Subcutaneous abdominal adipose tissue (tissue), 5 donors: Measurements from ENCODE around the gene ATP4A.

ENCODE experiments used
- H3K27ac ChIP-seq: one replicate; pipeline ENCODE4 v1.7.0; 2013; ENCODE audit warnings: low read depth, mild to moderate bottlenecking, inconsistent platforms, low read length, moderate library complexity
- H3K27me3 ChIP-seq, 5 donors: one replicate each; pipeline ENCODE4 v1.7.0; 2013; ENCODE audit warnings: low read length in 5 of 5, inconsistent platforms in 1 of 5; ENCODE audit not compliant: control insufficient read depth in 5 of 5, insufficient read depth in 4 of 5
- H3K36me3 ChIP-seq, 5 donors: one replicate each; pipeline ENCODE4 v1.7.0; 2013; ENCODE audit warnings: low read length in 5 of 5; ENCODE audit not compliant: control insufficient read depth in 5 of 5, insufficient read depth in 5 of 5
- H3K4me1 ChIP-seq, 5 donors: one replicate each; pipeline ENCODE4 v1.7.0; 2013; ENCODE audit warnings: low read length in 5 of 5, mild to moderate bottlenecking in 3 of 5, moderate library complexity in 1 of 5; ENCODE audit not compliant: control insufficient read depth in 5 of 5, insufficient read depth in 5 of 5
- H3K4me3 ChIP-seq, 5 donors: one replicate each; pipeline ENCODE4 v1.7.0; 2013; ENCODE audit warnings: low read length in 5 of 5, low read depth in 1 of 5
- H3K9ac ChIP-seq, 5 donors: one replicate each; pipeline ENCODE4 v1.7.0; 2013; ENCODE audit warnings: low read length in 5 of 5, mild to moderate bottlenecking in 4 of 5, moderate library complexity in 3 of 5
- H3K9me3 ChIP-seq, 5 donors: one replicate each; pipeline ENCODE4 v1.7.0; 2013; ENCODE audit warnings: low read length in 5 of 5; ENCODE audit not compliant: control insufficient read depth in 5 of 5
- donor health status: healthy.
- donor health status: healthy.
- donor health status: healthy.
- donor health status: healthy.
- donor health status: healthy.

ATP4A gene

DNA sequence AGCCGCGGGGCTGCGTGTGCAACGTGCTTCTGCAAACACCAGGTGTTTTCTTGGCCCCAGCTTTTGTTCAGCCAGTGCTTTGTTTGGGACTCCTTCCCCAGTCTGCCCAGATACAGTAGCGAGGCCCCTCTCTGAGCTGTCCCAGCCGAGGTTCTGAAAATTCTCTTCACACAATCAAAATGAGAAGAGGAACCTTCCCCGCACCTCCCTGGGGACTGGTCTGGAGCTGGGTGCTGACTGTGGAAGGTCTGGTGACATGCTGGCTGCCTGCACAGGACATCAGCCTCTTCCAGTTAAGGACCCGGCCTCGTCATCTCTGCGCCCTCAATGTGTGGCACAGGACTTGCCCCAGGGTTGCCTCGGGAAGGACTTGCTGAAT lies 4.2 kb downstream of the ATP4A start:
- no peaks in the 10 kb centered on the region for H3K36me3 ChIP-seq
- H3K27me3 ChIP-seq = peaks cover 20 to 63% (median 50%) of the 10 kb centered on the region in 5 donors
- no peak overlapping the region for H3K9ac ChIP-seq

DNA sequence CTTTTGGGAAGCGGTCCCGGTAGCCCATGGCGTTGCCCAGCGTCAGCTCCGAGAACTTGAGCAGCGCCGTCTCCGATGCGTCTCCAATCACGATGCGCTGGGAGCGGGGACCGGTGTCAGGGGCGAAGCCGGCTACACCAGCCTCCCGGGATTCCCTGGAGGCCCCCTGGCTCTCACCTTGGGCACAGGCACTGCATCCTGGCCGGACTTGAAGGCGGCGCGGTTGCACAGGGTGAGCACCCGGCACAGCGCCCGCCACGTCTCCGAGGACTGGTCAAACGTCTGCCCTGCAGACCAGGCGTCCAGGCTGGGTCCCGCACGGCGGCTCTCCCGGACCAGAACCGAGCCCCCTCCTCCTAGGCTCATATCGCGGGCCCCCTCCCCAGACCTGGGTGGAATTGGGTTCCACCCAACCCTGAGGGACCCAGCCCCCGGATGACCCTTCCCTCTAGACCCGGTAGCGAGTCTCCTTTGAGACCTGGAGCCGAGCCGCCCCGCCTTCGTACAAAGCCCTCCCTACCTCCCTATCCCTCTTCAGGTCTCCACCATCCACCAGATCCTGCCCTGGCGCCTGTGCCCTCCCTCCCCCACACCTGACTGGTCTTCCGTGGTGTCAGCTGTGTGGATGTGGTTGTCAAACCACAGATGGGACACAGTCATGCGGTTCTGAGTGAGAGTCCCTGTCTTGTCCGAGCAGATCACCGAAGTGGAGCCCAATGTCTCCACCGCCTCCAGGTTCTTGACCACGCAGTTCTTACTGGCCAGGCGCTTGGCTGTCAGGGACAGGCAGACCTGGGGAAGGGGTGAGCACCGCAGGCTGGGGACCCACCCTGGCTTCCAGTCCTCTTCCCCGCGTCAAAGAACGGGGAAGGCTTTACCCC lies 4.8 kb downstream of the ATP4A start:
- Histone ChIP-seq H3K27ac (no peak overlapping the region), H3K4me1 (peaks cover 0 to 11% (median 8%) of the 10 kb centered on the region in 5 donors), H3K4me3 (peak overlapping the region in 1 of 5 donors; percentile 48), H3K27me3 (peaks cover 20 to 67% (median 49%) of the 10 kb centered on the region in 5 donors), H3K36me3 (no peaks in the 10 kb centered on the region), H3K9ac (no peak overlapping the region), H3K9me3 (no peaks in the 10 kb centered on the region)

More for the DNA sequence above, 4.2 kb downstream of the ATP4A start:
- H3K9me3 ChIP-seq = no peaks in the 10 kb centered on the region
- no peak overlapping the region for H3K27ac ChIP-seq
- no peak overlapping the region for H3K4me3 ChIP-seq
- peaks cover 0 to 11% (median 8%) of the 10 kb centered on the region in 5 donors for H3K4me1 ChIP-seq

DNA sequence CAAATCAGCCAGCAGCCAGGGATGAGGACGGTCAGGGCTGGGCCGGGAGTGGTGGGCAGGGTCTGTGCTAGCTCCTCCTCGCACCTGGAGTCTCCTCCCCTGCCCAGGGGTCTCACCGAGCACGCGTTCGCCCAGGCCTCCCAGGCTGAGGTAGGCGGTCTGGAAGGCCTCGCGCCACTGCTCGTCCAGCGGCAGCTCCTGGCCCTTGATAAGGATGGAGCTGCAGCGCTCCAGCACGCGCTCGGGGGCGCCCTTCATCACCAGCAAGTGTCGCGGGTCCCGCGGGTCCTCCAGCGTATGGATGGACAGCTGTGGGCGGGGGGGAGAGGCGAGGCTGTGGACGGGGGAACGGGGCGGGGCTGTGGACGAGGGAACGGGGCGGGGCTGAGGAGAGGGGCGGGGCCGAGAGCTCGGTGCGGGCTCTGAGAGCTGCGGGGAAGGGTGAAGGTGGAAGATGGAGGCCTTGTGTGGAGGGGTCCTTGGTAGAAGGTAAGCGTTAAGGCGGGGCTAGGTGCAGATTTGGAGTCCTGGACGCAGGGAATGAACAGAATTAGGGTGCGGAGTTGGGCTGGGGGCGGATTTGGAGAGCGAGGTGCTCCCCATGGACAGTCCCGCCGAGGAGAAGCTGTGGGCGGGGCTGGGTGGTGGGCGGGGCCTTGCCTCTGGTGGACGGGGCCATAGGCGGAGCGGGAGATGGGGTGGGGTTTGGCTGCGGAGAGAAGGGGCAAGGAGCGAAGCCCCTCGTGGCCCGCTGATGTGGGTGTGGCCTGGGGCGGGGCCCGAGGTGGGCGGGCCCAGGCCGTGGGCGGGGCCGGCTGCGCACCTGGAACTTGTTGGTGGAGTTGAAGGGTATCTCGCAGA lies 5.7 kb downstream of the ATP4A start:
- Histone ChIP-seq H3K4me3 (peak overlapping the region in 4 of 5 donors; percentile 45 to 56 (median 48)), H3K4me1 (peaks cover 0 to 11% (median 8%) of the 10 kb centered on the region in 5 donors), H3K9ac (no peak overlapping the region), H3K9me3 (no peaks in the 10 kb centered on the region), H3K27ac (no peak overlapping the region), H3K27me3 (peaks cover 20 to 68% (median 53%) of the 10 kb centered on the region in 5 donors), H3K36me3 (no peaks in the 10 kb centered on the region)

DNA sequence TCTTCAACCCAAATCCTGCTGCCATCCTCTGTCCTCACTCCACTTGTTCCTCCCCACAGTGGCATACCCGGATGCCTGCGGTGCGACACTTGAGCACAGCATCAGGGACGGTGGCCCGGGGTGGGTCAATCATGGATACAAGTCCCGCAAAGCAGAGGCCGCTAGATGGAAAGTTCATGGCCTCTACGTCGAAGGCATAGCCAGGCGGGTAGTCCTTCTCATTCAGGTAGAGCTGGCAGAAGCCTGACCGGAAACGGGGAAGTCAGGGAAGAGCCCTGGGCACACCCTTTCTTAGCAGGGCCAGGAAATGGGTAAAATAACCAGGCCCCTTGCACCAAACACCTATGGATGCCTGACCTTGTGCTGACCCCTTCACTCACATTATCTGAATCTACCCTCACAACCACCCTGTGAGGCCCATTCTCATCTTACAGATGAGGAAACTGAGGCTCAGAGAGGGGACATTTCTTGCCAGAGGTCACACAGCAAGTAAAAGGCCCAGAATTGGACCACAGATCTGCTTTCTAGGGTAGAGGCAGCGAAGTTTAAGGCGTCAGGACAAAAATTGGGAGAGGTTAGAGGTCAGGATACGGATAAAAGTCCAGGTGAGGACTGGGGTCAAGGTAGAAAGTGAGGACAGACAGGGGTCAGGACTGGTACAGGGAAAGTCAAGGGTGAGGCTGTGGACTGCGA lies 6.5 kb downstream of the ATP4A start:
- no peaks in the 10 kb centered on the region for H3K9me3 ChIP-seq
- H3K9ac ChIP-seq = no peak overlapping the region
- H3K27me3 ChIP-seq = peaks cover 20 to 60% (median 48%) of the 10 kb centered on the region in 5 donors
- H3K36me3 ChIP-seq = no peaks in the 10 kb centered on the region
- peak overlapping the region in 1 of 5 donors; percentile 23 for H3K4me3 ChIP-seq
- H3K4me1 ChIP-seq = peaks cover 0 to 11% (median 8%) of the 10 kb centered on the region in 5 donors
- no peak overlapping the region for H3K27ac ChIP-seq

DNA sequence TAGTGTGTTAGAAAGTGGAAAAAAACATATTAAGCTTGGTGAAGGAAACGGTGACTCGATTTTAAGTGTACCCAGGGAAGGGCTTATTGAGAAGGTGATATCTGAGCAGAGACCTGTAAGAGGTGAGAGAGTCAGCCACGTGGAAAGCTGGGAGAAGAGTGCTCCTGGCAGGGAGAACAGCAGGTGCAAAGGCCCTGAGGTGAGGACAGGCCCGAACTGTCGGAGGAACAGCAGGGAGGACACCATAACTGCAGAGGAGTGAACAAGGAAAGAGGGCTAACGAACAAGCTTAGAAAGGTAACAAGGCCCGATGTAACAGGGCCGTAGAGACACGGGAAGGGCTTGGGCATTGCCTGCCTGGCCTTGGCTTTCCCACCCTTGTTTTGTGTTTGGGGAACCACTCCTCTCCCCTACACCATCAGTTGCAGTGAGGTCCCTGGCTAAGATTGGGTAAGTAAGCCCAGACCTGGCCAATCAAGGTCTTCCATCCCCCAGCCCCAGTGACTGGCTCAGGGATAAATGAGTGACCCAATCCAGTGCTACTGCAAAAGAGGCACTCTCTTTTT lies 7.3 kb downstream of the ATP4A start:
- no peak overlapping the region for H3K27ac ChIP-seq

DNA sequence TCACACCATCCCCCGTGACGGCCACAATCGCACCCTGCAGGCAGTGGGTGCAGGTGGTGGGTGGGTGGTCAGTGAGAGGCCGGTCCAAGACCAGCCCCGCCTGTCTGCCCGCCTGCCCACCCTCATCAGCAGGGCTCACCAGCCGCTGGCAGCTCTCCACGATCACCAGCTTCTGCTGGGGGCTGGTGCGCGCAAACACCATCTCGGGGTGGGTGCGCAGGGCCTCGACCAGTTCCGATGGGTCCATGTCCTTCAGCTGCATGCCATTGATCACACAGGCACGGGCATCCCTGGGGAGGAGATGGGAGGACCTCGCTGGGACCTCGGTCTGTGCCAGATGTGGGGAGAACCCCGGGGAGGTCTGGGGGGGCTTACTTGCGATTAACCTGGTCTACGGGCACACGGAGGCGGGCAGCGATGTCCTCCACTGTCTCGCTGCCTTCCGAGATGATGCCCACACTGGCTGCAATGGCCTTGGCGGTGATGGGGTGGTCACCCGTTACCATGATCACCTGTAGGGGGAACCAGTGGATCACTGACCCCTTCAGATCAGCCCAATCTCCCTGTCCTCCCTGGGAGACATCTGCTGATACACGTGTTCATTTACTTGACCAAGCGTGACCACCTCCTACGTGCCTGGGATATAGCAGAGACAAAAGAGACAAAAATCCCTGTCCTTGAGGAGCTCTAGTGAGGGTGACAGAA lies 8.0 kb downstream of the ATP4A start:
- Histone ChIP-seq H3K4me1 (peaks cover 0 to 11% (median 8%) of the 10 kb centered on the region in 5 donors), H3K9me3 (no peaks in the 10 kb centered on the region), H3K27ac (no peak overlapping the region)

More for the DNA sequence above, 7.3 kb downstream of the ATP4A start:
- peaks cover 0 to 11% (median 8%) of the 10 kb centered on the region in 5 donors for H3K4me1 ChIP-seq
- peaks cover 20 to 55% (median 43%) of the 10 kb centered on the region in 5 donors for H3K27me3 ChIP-seq
- no peaks in the 10 kb centered on the region for H3K9me3 ChIP-seq
- H3K4me3 ChIP-seq = no peak overlapping the region
- no peaks in the 10 kb centered on the region for H3K36me3 ChIP-seq
- H3K9ac ChIP-seq = no peak overlapping the region

DNA sequence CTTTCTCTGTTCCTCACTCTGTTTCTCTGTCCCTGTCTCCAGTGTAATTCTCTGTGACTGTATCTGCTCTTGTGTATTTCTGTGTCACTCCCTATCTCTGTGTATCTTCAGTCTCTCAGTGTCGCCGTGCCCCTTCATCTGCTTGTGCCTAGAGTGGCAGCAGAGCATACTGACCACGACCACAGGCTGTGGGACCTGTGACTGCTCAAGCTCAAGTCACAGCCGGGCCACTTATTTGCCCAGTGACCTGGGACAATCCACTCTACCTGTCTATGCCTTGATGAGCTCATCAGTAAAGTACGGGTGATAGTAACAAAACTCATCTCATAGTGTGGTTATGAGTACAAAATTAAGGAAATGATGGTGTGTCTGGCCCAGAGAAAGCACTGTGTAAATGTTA lies 9.4 kb downstream of the ATP4A start:
- H3K4me3 ChIP-seq = no peak overlapping the region
- H3K9ac ChIP-seq = no peak overlapping the region
- H3K9me3 ChIP-seq = no peaks in the 10 kb centered on the region
- no peak overlapping the region for H3K27ac ChIP-seq
- peaks cover 17 to 36% (median 28%) of the 10 kb centered on the region in 5 donors for H3K27me3 ChIP-seq
- peaks cover 0 to 11% (median 8%) of the 10 kb centered on the region in 5 donors for H3K4me1 ChIP-seq
- H3K36me3 ChIP-seq = peaks cover 0 to 5% (median 0%) of the 10 kb centered on the region in 5 donors

More for the DNA sequence above, 8.0 kb downstream of the ATP4A start:
- H3K4me3 ChIP-seq = no peak overlapping the region
- peaks cover 0 to 5% (median 0%) of the 10 kb centered on the region in 5 donors for H3K36me3 ChIP-seq
- H3K9ac ChIP-seq = no peak overlapping the region
- H3K27me3 ChIP-seq = peaks cover 20 to 48% (median 37%) of the 10 kb centered on the region in 5 donors

DNA sequence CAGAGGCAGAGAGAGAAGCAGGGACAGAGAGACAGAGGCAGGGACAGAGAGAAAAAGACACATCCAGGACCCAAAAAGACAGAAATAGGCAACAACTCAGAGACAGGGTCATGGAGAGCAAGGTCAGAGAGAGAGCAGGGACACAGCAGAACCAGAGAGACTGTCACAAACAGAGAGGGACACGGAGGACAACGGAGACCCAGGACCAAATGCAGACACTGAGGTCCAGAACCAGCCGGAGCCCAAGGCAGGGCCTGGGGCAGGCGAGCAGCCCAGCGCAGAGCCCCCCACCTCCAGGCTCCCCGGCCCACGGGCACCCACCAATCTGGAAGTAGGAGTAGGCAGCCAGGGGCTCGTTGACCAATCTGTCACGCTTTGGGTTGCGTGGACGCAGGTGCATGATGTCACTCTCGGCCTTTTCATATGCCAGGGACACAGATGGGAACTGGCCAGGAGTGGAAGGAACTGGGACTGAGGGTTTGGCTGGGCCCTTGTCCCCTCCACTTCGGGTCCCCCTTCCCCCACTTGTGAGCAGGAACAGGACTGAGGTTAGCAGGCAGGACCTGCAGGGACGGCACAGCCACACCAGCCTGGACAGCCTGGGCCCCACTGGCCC lies 10.0 kb downstream of the ATP4A start:
- no peak overlapping the region for H3K9ac ChIP-seq
- H3K4me3 ChIP-seq = no peak overlapping the region
- no peak overlapping the region for H3K27ac ChIP-seq
- H3K27me3 ChIP-seq = peaks cover 11 to 30% (median 22%) of the 10 kb centered on the region in 5 donors
- H3K9me3 ChIP-seq = no peaks in the 10 kb centered on the region
- H3K4me1 ChIP-seq = peaks cover 0 to 11% (median 7%) of the 10 kb centered on the region in 5 donors
- H3K36me3 ChIP-seq = peaks cover 0 to 5% (median 0%) of the 10 kb centered on the region in 5 donors
